HepG2 (cell line): ENCODE data around the gene BRAF. TPM values are rescaled to one million over a fixed set of nuclear protein-coding genes. Genes with fewer than 3 reads are reported as not detected.
A peak's percentile ranks its signal among the peaks of the same experiment; 100 is the strongest.

ENCODE experiments used
- CBFB ChIP-seq: sonication (generic); formaldehyde crosslinking; IDR thresholded peaks from 2 replicates; pipeline ENCODE4 v1.4.0; 2020; ENCODE audit warnings: missing genetic modification reagents
- CBX2 ChIP-seq, 2 experiments: fragments of 200-600 bp in 1 of 2; sonication (generic); formaldehyde crosslinking in 1 of 2; IDR thresholded peaks; 2 replicates each; pipeline versions ENCODE4 v1.7.0 to v1.8.1; 2018 to 2022; ENCODE audit warnings: low read depth in 2 of 2, low read length in 1 of 2, mild to moderate bottlenecking in 1 of 2, missing genetic modification reagents in 1 of 2
- CTCF ChIP-seq: sonication (generic); formaldehyde crosslinking; IDR thresholded peaks from 2 replicates; pipeline ENCODE4 v1.5.0; 2020; ENCODE audit warnings: mild to moderate bottlenecking, missing genetic modification reagents, moderate library complexity
- HIVEP1 ChIP-seq: sonication (generic); formaldehyde crosslinking; IDR thresholded peaks from 2 replicates; pipeline ENCODE4 v1.4.0; 2020; ENCODE audit warnings: mild to moderate bottlenecking, missing genetic modification reagents
- HMG20B ChIP-seq: conservative IDR thresholded peaks from 2 replicates; pipeline ENCODE4 v1.6.1; 2016; ENCODE audit warnings: missing genetic modification reagents, missing compliant biosample characterization
- HMGXB4 ChIP-seq, 2 experiments: sonication (generic) in 1 of 2; formaldehyde crosslinking in 1 of 2; IDR thresholded peaks; 2 replicates each; pipeline versions ENCODE4 v1.4.0 to v1.6.1; 2018 to 2020; ENCODE audit warnings: missing genetic modification reagents in 2 of 2, borderline replicate concordance in 1 of 2, low read depth in 1 of 2, mild to moderate bottlenecking in 1 of 2, missing biosample characterization in 1 of 2
- HOXD1 ChIP-seq: sonication (generic); formaldehyde crosslinking; IDR thresholded peaks from 2 replicates; pipeline ENCODE4 v1.5.0; 2020; ENCODE audit warnings: missing genetic modification reagents
- MLX ChIP-seq: IDR thresholded peaks from 2 replicates; pipeline ENCODE4 v1.6.1; 2016
- NFRKB ChIP-seq: fragments of 450-650 bp; IDR thresholded peaks from 2 replicates; pipeline ENCODE4 v1.6.1; 2017
- NR2C2 ChIP-seq: sonication (generic); formaldehyde crosslinking; IDR thresholded peaks from 2 replicates; pipeline ENCODE4 v1.4.0; 2020; ENCODE audit warnings: missing genetic modification reagents, mild to moderate bottlenecking, moderate library complexity, borderline replicate concordance
- PTBP1 ChIP-seq: fragments of 200-400 bp; formaldehyde crosslinking; IDR thresholded peaks from 2 replicates; pipeline ENCODE4 v1.6.1; 2018; ENCODE audit warnings: low read length, low read depth; ENCODE audit not compliant: poor library complexity, severe bottlenecking
- REL ChIP-seq: sonication (generic); formaldehyde crosslinking; conservative IDR thresholded peaks from 2 replicates; pipeline ENCODE4 v1.8.0; 2022; ENCODE audit warnings: mild to moderate bottlenecking, missing genetic modification reagents, moderate library complexity
- SALL1 ChIP-seq: sonication (generic); formaldehyde crosslinking; IDR thresholded peaks from 2 replicates; pipeline ENCODE4 v1.8.0; 2022; ENCODE audit warnings: mild to moderate bottlenecking, missing genetic modification reagents
- SIN3B ChIP-seq: fragments of 150-350 bp; IDR thresholded peaks from 2 replicates; pipeline ENCODE4 v1.6.1; 2014; ENCODE audit warnings: low read length
- SSRP1 ChIP-seq: IDR thresholded peaks from 2 replicates; pipeline ENCODE4 v1.6.1; 2016; ENCODE audit warnings: control low read depth
- TRIM22 ChIP-seq: fragments of 450-650 bp; IDR thresholded peaks from 2 replicates; pipeline ENCODE4 v1.6.1; 2017
- ZFYVE20 ChIP-seq: sonication (generic); formaldehyde crosslinking; IDR thresholded peaks from 2 replicates; pipeline ENCODE4 v1.8.0; 2023; ENCODE audit warnings: low read depth, mild to moderate bottlenecking, moderate library complexity, missing genetic modification reagents, borderline replicate concordance
- ZKSCAN1 ChIP-seq: fragments of 150-350 bp; IDR thresholded peaks from 2 replicates; pipeline ENCODE4 v1.6.1; 2014; ENCODE audit warnings: low read length
- ZNF333 ChIP-seq: sonication (generic); formaldehyde crosslinking; IDR thresholded peaks from 2 replicates; pipeline ENCODE4 v1.4.0; 2020; ENCODE audit warnings: mild to moderate bottlenecking, missing genetic modification reagents, borderline replicate concordance
- ZNF343 ChIP-seq: sonication (generic); formaldehyde crosslinking; IDR thresholded peaks from 2 replicates; pipeline ENCODE4 v1.4.0; 2020; ENCODE audit warnings: mild to moderate bottlenecking, missing genetic modification reagents
- ZNF768 ChIP-seq: sonication (generic); formaldehyde crosslinking; IDR thresholded peaks from 2 replicates; pipeline ENCODE4 v1.4.0; 2020; ENCODE audit warnings: missing genetic modification reagents
- ZNF792 ChIP-seq: IDR thresholded peaks from 2 replicates; pipeline ENCODE4 v1.6.1; 2016
- polyA plus RNA-seq, 8 experiments: library from polyadenylated mRNA; depleted of rRNA in 3 of 8; stranded (reverse) in 7 of 8; unstranded in 1 of 8; fragments of >200 nt; fragmentation: Illumina TruSeq in 4 of 8; extraction: Trizol in 4 of 8; gene quantifications; 2 replicates each; pipeline versions ENCODE4 v1.2.1 to v1.2.3, GENCODE V29; 2011 to 2016; ENCODE audit warnings: low read depth in 4 of 8, missing spikeins in 1 of 8, mixed read lengths in 1 of 8; ENCODE audit not compliant: insufficient read depth in 1 of 8
- total RNA-seq, 5 experiments: library from RNA; depleted of rRNA; stranded (reverse); fragments of >200 nt; fragmentation: Illumina TruSeq; extraction: Trizol; gene quantifications; 2 replicates each; pipeline ENCODE4 v1.2.3, GENCODE V29; 2016; ENCODE audit warnings: low read depth in 1 of 5
- TF ChIP-seq, protein P1 (sequence below): conservative IDR thresholded peaks from 2 replicates; pipeline ENCODE4 v1.6.1; 2018; ENCODE audit warnings: missing genetic modification reagents
- TF ChIP-seq, protein P2 (sequence below): sonication (generic); formaldehyde crosslinking; IDR thresholded peaks from 2 replicates; pipeline ENCODE4 v1.5.0; 2020; ENCODE audit warnings: missing genetic modification reagents, mild to moderate bottlenecking, borderline replicate concordance

Gene BRAF
- total and polyA plus RNA-seq, 2 of the 13 experiments (the other 11 are each of a cell fraction or from before 2014, with no cell fraction given): 12.5 to 13.4 TPM

DNA sequence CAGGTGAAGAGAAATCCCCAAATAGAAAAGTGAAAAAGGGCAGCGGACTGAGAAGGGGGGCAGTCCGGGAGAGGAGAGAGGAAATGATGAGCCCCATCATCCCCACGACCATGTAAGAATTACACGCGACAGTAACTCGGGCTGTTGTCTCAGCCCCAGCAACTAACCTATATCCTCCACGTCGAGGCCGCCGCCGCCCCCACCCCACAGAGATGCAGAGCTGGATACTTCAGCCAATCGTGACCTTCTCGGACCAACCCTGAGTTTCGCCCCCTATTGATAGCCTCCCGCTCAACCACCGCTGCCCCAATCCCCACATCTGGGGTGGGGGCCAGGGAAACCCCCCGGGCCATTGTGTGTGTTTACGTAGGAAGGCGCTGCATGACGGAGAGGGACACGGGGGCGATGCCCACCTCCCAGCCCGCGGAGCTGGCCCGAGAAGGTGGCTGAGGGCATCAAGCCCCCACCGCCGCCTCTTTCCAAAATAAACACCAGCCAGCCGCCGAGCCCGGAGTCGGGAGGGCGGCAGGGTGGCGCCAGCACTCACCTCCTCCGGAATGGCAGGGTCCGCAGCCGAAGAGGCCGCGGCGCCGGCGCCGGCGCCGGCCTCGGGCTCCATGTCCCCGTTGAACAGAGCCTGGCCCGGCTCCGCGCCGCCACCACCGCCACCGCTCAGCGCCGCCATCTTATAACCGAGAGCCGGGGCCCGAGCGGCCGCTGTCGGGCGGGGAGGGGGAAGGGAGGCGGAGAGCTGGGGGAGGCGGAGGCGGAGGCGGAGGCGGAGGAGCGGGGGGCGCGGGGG, 509 bp downstream of the BRAF start (continued):
- TF ChIP-seq MLX (CRISPR knock-in tag) (no peak), HOXD1 (CRISPR knock-in tag) (no peak), ZNF343 (CRISPR knock-in tag) (no peak), HMG20B (CRISPR knock-in tag) (no peak), ZNF792 (no peak), CTCF (CRISPR knock-in tag) (peak; percentile 82), SALL1 (CRISPR knock-in tag) (peak; percentile 75), TRIM22 (no peak), ZFYVE20 (CRISPR knock-in tag) (no peak), HIVEP1 (CRISPR knock-in tag) (peak; percentile 66), ZNF333 (CRISPR knock-in tag) (no peak), PTBP1 (no peak), NR2C2 (CRISPR knock-in tag) (no peak), NFRKB (no peak), ZNF768 (no peak), CBX2 (IDR thresholded peaks at IDR 0.05; ENCODE audit: low read depth, low read length) (no peak), CBX2 (CRISPR knock-in tag; IDR thresholded peaks at IDR 0.05; ENCODE audit: low read depth) (no peak), SSRP1 (no peak), SIN3B (no peak), ZKSCAN1 (no peak), CBFB (CRISPR knock-in tag) (no peak), HMGXB4 (CRISPR knock-in tag; IDR thresholded peaks at IDR 0.05; ENCODE audit: borderline replicate concordance in 1 of 2, low read depth in 1 of 2) (peak; percentile 92 to 93), REL (CRISPR knock-in tag) (no peak)
- TF ChIP-seq, protein P1, sequence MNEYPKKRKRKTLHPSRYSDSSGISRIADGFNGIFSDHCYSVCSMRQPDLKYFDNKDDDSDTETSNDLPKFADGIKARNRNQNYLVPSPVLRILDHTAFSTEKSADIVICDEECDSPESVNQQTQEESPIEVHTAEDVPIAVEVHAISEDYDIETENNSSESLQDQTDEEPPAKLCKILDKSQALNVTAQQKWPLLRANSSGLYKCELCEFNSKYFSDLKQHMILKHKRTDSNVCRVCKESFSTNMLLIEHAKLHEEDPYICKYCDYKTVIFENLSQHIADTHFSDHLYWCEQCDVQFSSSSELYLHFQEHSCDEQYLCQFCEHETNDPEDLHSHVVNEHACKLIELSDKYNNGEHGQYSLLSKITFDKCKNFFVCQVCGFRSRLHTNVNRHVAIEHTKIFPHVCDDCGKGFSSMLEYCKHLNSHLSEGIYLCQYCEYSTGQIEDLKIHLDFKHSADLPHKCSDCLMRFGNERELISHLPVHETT: no peak
- TF ChIP-seq, protein P2, sequence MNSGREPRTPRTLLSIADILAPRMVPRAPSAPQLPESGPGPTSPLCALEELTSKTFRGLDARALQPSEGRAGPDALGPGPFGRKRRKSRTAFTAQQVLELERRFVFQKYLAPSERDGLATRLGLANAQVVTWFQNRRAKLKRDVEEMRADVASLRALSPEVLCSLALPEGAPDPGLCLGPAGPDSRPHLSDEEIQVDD (CRISPR knock-in tag): no peak
